ENCODE data around the gene CRLF2. TPM values are rescaled to one million over a fixed set of nuclear protein-coding genes. Genes with fewer than 3 reads are reported as not detected.

Gene CRLF2
- polyA plus RNA-seq, 3 donors: 0.11 to 0.17 TPM; not detected in 1

DNA sequence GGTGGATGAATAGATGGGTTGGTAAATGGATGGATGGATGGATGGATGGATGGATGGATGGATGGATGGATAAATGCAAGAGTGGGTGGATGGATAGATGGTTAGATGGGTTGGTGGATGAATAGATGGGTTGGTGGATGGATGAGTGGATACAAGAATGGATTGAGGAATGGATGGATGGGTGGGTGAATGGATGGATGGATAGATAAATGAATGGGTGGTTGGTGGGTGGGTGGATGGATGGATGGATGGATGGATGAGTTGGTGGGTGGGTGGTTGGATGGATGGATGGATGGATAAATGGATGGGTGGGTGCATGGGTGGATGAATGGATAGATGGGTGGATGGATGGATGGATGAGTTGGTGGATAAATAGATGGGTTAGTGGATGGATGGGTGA, 13.8 kb upstream of the CRLF2 start:
- intact Hi-C loops (cut with micrococcal nuclease): no loop called here
- no peaks in the 10 kb centered on the region for H3K36me3 ChIP-seq (replicated peaks in 1 of 2; ENCODE audit: control insufficient read depth in 1 of 2, insufficient read depth in 2 of 2, low read length in 2 of 2)
- H2AFZ ChIP-seq (ENCODE audit: insufficient read depth, low read depth, low read length, poor library complexity, severe bottlenecking): no peak overlapping the region
- Mint-ChIP-seq H3K36me3 (peaks cover 4 to 8% of the 10 kb centered on the region in 2 donors), H3K4me3 (no peak overlapping the region), H3K27me3 (ENCODE audit: low read depth in 3 of 3) (peaks cover 4 to 30% (median 6%) of the 10 kb centered on the region in 3 donors), H3K4me1 (peaks cover 5% of the 10 kb centered on the region), H3K27ac (peak overlapping the region in 1 of 7 donors; percentile 13), H3K9me3 (peaks cover 22 to 50% (median 45%) of the 10 kb centered on the region in 7 donors)
- no peaks in the 10 kb centered on the region for H4K20me1 ChIP-seq (ENCODE audit: insufficient read depth, low read length)
- no peak for TF ChIP-seq CTCF (IDR thresholded peaks at IDR 0.05)
- H3K9me3 ChIP-seq (replicated peaks in 1 of 2; ENCODE audit: control insufficient read depth in 1 of 2, insufficient read depth in 1 of 2, low read length in 2 of 2): peaks cover 26 to 29% of the 10 kb centered on the region in 2 donors
- no peak for DNase-seq
- no peak overlapping the region for H3K9ac ChIP-seq (ENCODE audit: insufficient read depth, low read length, poor library complexity, severe bottlenecking)
- H3K79me2 ChIP-seq (ENCODE audit: insufficient read depth, low read length): no peaks in the 10 kb centered on the region
- no peak overlapping the region for H3K4me3 ChIP-seq (replicated peaks in 1 of 3; ENCODE audit: low read depth in 2 of 3, low read length in 3 of 3)
- no peak overlapping the region for H3K4me2 ChIP-seq (replicated peaks; ENCODE audit: extremely low read depth, low read length, poor library complexity, severe bottlenecking)
- no peak overlapping the region for H3K27ac ChIP-seq (ENCODE audit: low read depth in 1 of 2, low read length in 2 of 2)
- H3K27me3 ChIP-seq (ENCODE audit: control insufficient read depth in 2 of 2, insufficient read depth in 2 of 2, low read length in 2 of 2): peaks cover 0 to 4% of the 10 kb centered on the region in 2 donors
- peaks cover 17 to 22% of the 10 kb centered on the region in 2 donors for H3K4me1 ChIP-seq (ENCODE audit: control insufficient read depth in 1 of 2, insufficient read depth in 2 of 2, low read length in 2 of 2)

DNA sequence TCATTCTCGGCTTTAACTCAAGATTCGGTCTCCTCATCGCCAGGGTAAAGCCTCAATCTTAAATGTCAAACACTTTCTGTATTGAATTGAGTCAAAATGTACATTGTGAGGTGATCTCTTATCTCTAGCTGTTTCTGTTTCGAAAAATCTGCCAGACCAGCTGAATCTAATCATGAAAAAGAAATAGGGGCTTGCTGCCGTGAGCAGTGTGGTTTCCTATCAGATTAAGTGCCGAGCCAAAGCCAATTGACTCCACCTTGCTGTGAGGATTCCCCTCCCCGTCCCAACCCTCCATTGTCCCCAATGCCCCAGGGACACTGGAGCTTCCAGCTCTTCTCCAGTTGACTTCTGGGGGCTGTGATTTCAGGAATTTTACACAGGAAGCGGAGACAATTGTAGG, 12.5 kb upstream of the CRLF2 start:
- Histone ChIP-seq H4K20me1 (ENCODE audit: insufficient read depth, low read length) (no peaks in the 10 kb centered on the region), H3K4me1 (ENCODE audit: control insufficient read depth in 1 of 2, insufficient read depth in 2 of 2, low read length in 2 of 2) (peaks cover 17 to 23% of the 10 kb centered on the region in 2 donors), H3K36me3 (replicated peaks in 1 of 2; ENCODE audit: control insufficient read depth in 1 of 2, insufficient read depth in 2 of 2, low read length in 2 of 2) (no peaks in the 10 kb centered on the region), H3K4me3 (replicated peaks in 1 of 3; ENCODE audit: low read depth in 2 of 3, low read length in 3 of 3) (no peak overlapping the region), H2AFZ (ENCODE audit: insufficient read depth, low read depth, low read length, poor library complexity, severe bottlenecking) (no peak overlapping the region), H3K9ac (ENCODE audit: insufficient read depth, low read length, poor library complexity, severe bottlenecking) (no peak overlapping the region), H3K9me3 (replicated peaks in 1 of 2; ENCODE audit: control insufficient read depth in 1 of 2, insufficient read depth in 1 of 2, low read length in 2 of 2) (peaks cover 26 to 29% of the 10 kb centered on the region in 2 donors), H3K4me2 (replicated peaks; ENCODE audit: extremely low read depth, low read length, poor library complexity, severe bottlenecking) (no peak overlapping the region), H3K27ac (ENCODE audit: low read depth in 1 of 2, low read length in 2 of 2) (no peak overlapping the region), H3K27me3 (ENCODE audit: control insufficient read depth in 2 of 2, insufficient read depth in 2 of 2, low read length in 2 of 2) (peaks cover 0 to 4% of the 10 kb centered on the region in 2 donors), H3K79me2 (ENCODE audit: insufficient read depth, low read length) (no peaks in the 10 kb centered on the region)
- DNase-seq: no peak
- peaks cover 22 to 50% (median 45%) of the 10 kb centered on the region in 7 donors for H3K9me3 Mint-ChIP-seq
- peaks cover 5% of the 10 kb centered on the region for H3K4me1 Mint-ChIP-seq
- H3K4me3 Mint-ChIP-seq: no peak overlapping the region
- TF ChIP-seq CTCF (IDR thresholded peaks at IDR 0.05): no peak
- intact Hi-C loops (cut with micrococcal nuclease): no loop called here
- H3K36me3 Mint-ChIP-seq: peaks cover 4 to 8% of the 10 kb centered on the region in 2 donors
- WGBS (ENCODE audit: insufficient coverage): 0% methylated on average over 1 of the region's 8 CpGs
- peaks cover 4 to 26% (median 5%) of the 10 kb centered on the region in 3 donors for H3K27me3 Mint-ChIP-seq (ENCODE audit: low read depth in 3 of 3)
- H3K27ac Mint-ChIP-seq: peak overlapping the region in 1 of 7 donors; percentile 40
